GM13976 (cell line): ENCODE measurements around the gene SHROOM2.

ENCODE experiments used
- DNase-seq: peaks from one replicate; pipeline ENCODE4 v3.0.0; 2012; ENCODE audit warnings: low spot score
- CTCF ChIP-seq: IDR thresholded peaks from 2 replicates; pipeline ENCODE4 v1.5.1; 2012; ENCODE audit warnings: borderline replicate concordance, mild to moderate bottlenecking; ENCODE audit not compliant: insufficient read depth; ENCODE audit errors: extremely low read depth, missing control alignments, control extremely low read depth
- in situ Hi-C: fragments of 300-500 bp; cut with MboI; formaldehyde crosslinking; loops from one replicate; pipeline ENCODE4 v1.12.0; 2022; ENCODE audit warnings: low sequenced_read_pairs, mixed read lengths, inconsistent platforms; ENCODE audit not compliant: unreplicated experiment

SHROOM2 gene

GRCh38 chrX:9890681-9891091 lies 104.5 kb downstream of the SHROOM2 start:
- DNase-seq = no peak
- TF ChIP-seq CTCF = no peak
- in situ Hi-C loops = no loop called here

- no peak for TF ChIP-seq CTCF
- DNase-seq = no peak
- in situ Hi-C loops = no loop called here
These were observed 109.1 kb downstream of the SHROOM2 start for GRCh38 chrX:9895225-9895912.

GRCh38 chrX:9897761-9898161 lies 111.5 kb downstream of the SHROOM2 start:
- no peak for TF ChIP-seq CTCF
- in situ Hi-C loops = no loop called here
- no peak for DNase-seq

- no peak for TF ChIP-seq CTCF
- in situ Hi-C loops = no loop called here
- DNase-seq = peak; percentile 46
These were observed 113.4 kb downstream of the SHROOM2 start for GRCh38 chrX:9899640-9900111.

- DNase-seq = no peak
- in situ Hi-C loops = no loop called here
- no peak for TF ChIP-seq CTCF
These were observed 116.4 kb downstream of the SHROOM2 start for GRCh38 chrX:9902656-9903055.

- in situ Hi-C loops = no loop called here
- no peak for TF ChIP-seq CTCF
- DNase-seq = no peak
These were observed 116.9 kb downstream of the SHROOM2 start for GRCh38 chrX:9903146-9903545.
